MM.1S (cell line): ENCODE measurements around the gene SEC24B.

ENCODE experiments used
- DNase-seq: peaks from one replicate; pipeline ENCODE4 v3.0.0-alpha.2; 2015
- H2AFZ ChIP-seq: fragments of 300-600 bp; sonication (generic); 2 replicates; pipeline ENCODE4 v1.6.0; 2016; ENCODE audit warnings: antibody characterized with exemption, low read length
- H3F3A ChIP-seq: fragments of 300-600 bp; sonication (generic); 2 replicates; pipeline ENCODE4 v1.6.1; 2016; ENCODE audit warnings: mild to moderate bottlenecking, antibody characterized with exemption, low read length, moderate library complexity, mixed read lengths; ENCODE audit not compliant: insufficient read depth
- H3K27ac ChIP-seq: fragments of 300-600 bp; sonication (generic); 2 replicates; pipeline ENCODE4 v1.5.1; 2016; ENCODE audit warnings: mild to moderate bottlenecking, low read length
- H3K27me3 ChIP-seq: fragments of 300-600 bp; sonication (generic); replicated peaks from 2 replicates; pipeline ENCODE4 v1.6.0; 2016; ENCODE audit warnings: low read length; ENCODE audit not compliant: insufficient read depth
- H3K36me3 ChIP-seq: fragments of 300-600 bp; sonication (generic); replicated peaks from 2 replicates; pipeline ENCODE4 v1.6.1; 2016; ENCODE audit warnings: mild to moderate bottlenecking, low read length, mixed read lengths; ENCODE audit not compliant: insufficient read depth
- H3K4me1 ChIP-seq: fragments of 300-600 bp; sonication (generic); 2 replicates; pipeline ENCODE4 v1.6.1; 2016; ENCODE audit warnings: low read length, mixed read lengths
- H3K4me2 ChIP-seq: fragments of 300-600 bp; sonication (generic); 2 replicates; pipeline ENCODE4 v1.6.0; 2016; ENCODE audit warnings: low read depth, low read length
- H3K4me3 ChIP-seq: fragments of 300-600 bp; sonication (generic); 2 replicates; pipeline ENCODE4 v1.5.1; 2016; ENCODE audit warnings: low read length, mixed read lengths
- H3K79me2 ChIP-seq: fragments of 300-600 bp; sonication (generic); 2 replicates; pipeline ENCODE4 v1.6.1; 2016; ENCODE audit warnings: mixed run types, low read length, mixed read lengths
- H3K9ac ChIP-seq: fragments of 300-600 bp; sonication (generic); 2 replicates; pipeline ENCODE4 v1.6.1; 2016; ENCODE audit warnings: low read length, mixed read lengths
- H3K9me2 ChIP-seq: fragments of 300-600 bp; sonication (generic); replicated peaks from 2 replicates; pipeline ENCODE4 v1.6.1; 2016; ENCODE audit warnings: mild to moderate bottlenecking, low read length, mixed read lengths; ENCODE audit not compliant: insufficient read depth
- H3K9me3 ChIP-seq: fragments of 300-600 bp; sonication (generic); replicated peaks from 2 replicates; pipeline ENCODE4 v1.6.1; 2016; ENCODE audit warnings: mild to moderate bottlenecking, low read length, mixed read lengths; ENCODE audit not compliant: insufficient read depth
- H4K20me1 ChIP-seq: fragments of 300-600 bp; sonication (generic); 2 replicates; pipeline ENCODE4 v1.6.1; 2016; ENCODE audit warnings: mild to moderate bottlenecking, low read length, moderate library complexity, mixed read lengths; ENCODE audit not compliant: insufficient read depth
- CTCF ChIP-seq: fragments of 300-600 bp; sonication (generic); IDR thresholded peaks from 2 replicates; pipeline ENCODE4 v1.5.1; 2016; ENCODE audit warnings: antibody characterized with exemption, low read length, mixed read lengths
- EZH2 ChIP-seq: fragments of 300-600 bp; sonication (generic); optimal IDR thresholded peaks from 2 replicates; pipeline ENCODE3; 2017; ENCODE audit warnings: low read depth, mild to moderate bottlenecking, antibody characterized with exemption, low read length, mixed read lengths
- EZH2phosphoT487 ChIP-seq: fragments of 300-600 bp; sonication (generic); IDR thresholded peaks from 2 replicates; pipeline ENCODE4 v1.6.1; 2018; ENCODE audit warnings: antibody characterized with exemption, low read length

SEC24B gene

GRCh38 chr4:109473824-109474223 is 40.2 kb downstream of the SEC24B start:
- Histone ChIP-seq H3K27ac (no peak overlapping the region), H3K9me3 (no peaks in the 10 kb centered on the region), H3K4me2 (no peak overlapping the region), H3K9ac (no peak overlapping the region), H4K20me1 (peaks cover 3% of the 10 kb centered on the region; the same call in 1 of the 2 replicates), H3K79me2 (peaks cover 84% of the 10 kb centered on the region), H3F3A (no peaks in the 10 kb centered on the region), H3K4me3 (no peak overlapping the region), H3K27me3 (no peaks in the 10 kb centered on the region), H3K4me1 (no peaks in the 10 kb centered on the region), H3K36me3 (no peaks in the 10 kb centered on the region; the same call in 1 of the 2 replicates), H3K9me2 (no peaks in the 10 kb centered on the region), H2AFZ (no peak overlapping the region)
- no peak for DNase-seq
- TF ChIP-seq EZH2, result no peak
- TF ChIP-seq EZH2phosphoT487, result no peak
- no peak for TF ChIP-seq CTCF

- Histone ChIP-seq H3K4me1 (no peaks in the 10 kb centered on the region), H3K9me2 (no peaks in the 10 kb centered on the region), H3K9ac (no peak overlapping the region), H4K20me1 (no peaks in the 10 kb centered on the region), H3K4me3 (no peak overlapping the region), H3K4me2 (no peak overlapping the region), H3K36me3 (no peaks in the 10 kb centered on the region), H3F3A (no peaks in the 10 kb centered on the region), H3K27me3 (no peaks in the 10 kb centered on the region), H3K79me2 (peaks cover 24% of the 10 kb centered on the region), H3K9me3 (no peaks in the 10 kb centered on the region), H2AFZ (no peak overlapping the region), H3K27ac (no peak overlapping the region)
- DNase-seq, result no peak
- TF ChIP-seq CTCF, result no peak
- TF ChIP-seq EZH2, result no peak
- no peak for TF ChIP-seq EZH2phosphoT487
Observed at GRCh38 chr4:109486007-109486406, 52.4 kb downstream of the SEC24B start.

GRCh38 chr4:109494563-109494962 is 60.9 kb downstream of the SEC24B start:
- no peak for DNase-seq
- no peaks in the 10 kb centered on the region for H3K9me2 ChIP-seq

More at GRCh38 chr4:109494563-109494962, 60.9 kb downstream of the SEC24B start:
- Histone ChIP-seq H3K27me3 (no peaks in the 10 kb centered on the region), H4K20me1 (no peaks in the 10 kb centered on the region), H3K4me2 (no peak overlapping the region), H3K9me3 (no peaks in the 10 kb centered on the region), H3K9ac (no peak overlapping the region), H3K27ac (no peak overlapping the region), H3K4me3 (no peak overlapping the region), H3K36me3 (peaks cover 7% of the 10 kb centered on the region; the same call in 1 of the 2 replicates), H3K4me1 (no peaks in the 10 kb centered on the region), H3K79me2 (peaks cover 3% of the 10 kb centered on the region; the same call in 1 of the 2 replicates), H2AFZ (no peak overlapping the region), H3F3A (no peaks in the 10 kb centered on the region)
- TF ChIP-seq EZH2 (no peak), EZH2phosphoT487 (no peak), CTCF (no peak)
